GM21367 (cell line): ENCODE results near the gene KCNQ1OT1.

Experiments used
- ATAC-seq: cut with Tn5 transposase; IDR thresholded peaks from one replicate; pipeline ENCODE4 v1.9.1; 2021; ENCODE audit not compliant: unreplicated experiment

The KCNQ1OT1 gene

DNA sequence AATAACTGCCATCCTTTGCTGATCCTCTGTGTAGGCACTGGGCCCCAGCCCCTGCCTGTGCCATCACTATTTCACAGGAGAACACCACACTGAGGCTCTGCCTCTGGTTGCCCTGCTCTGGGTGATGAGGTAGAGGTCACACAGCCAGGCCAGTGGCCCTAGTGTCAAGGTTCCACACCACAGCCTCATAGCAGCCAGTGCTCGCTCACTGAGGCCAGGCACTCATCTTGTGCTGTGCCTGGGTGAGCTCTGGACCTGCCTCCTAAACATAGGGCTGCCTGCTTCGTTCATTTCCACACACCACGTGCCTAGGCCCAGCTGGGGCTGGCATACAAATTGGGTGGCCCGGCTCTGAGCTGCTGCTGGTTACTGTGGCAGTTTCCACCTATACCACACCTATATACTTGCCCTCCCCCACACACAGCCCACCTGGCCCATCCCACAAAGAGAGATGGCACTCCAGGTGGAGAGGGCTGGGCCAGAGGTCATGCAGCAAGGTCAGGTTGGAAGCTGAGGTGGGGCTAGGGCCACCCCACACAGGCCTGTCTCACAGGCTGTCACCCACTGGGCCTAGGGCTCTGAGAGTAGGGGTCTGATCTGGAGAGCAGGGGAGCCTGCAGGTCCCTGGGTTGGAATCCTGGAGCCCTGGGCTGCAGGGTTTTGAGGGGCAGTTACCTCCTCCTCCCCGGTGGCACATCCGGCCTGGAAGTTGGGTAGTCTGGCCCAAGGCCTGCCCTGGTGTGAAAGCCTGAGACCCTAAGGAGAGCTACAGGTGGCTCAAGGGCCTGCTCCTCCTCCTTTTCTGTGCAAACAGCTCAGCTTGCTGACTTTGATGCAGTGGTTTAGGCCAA, 11.2 kb downstream of the KCNQ1OT1 start:
- no peak for ATAC-seq

DNA sequence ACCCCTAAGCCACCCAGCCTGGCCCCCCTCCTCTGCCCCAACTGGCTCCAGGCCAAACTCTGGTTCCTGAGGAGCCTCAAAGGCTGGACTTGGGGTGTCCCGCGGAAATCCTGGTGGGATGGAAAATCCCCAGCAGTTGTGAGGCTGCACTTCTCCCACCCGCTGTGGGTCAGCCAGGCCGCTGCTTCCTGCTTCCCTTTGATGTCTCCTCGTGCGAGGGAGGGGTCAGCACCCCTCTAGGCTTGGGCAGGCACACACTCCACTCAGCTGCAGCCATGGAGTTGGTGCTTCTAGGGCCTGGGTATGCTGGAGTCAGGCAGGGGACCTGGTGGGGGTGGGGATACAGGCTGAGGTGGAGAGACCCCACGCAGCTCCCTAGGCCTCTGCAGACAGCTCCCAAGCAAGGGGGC, 12.0 kb downstream of the KCNQ1OT1 start:
- ATAC-seq = no peak

DNA sequence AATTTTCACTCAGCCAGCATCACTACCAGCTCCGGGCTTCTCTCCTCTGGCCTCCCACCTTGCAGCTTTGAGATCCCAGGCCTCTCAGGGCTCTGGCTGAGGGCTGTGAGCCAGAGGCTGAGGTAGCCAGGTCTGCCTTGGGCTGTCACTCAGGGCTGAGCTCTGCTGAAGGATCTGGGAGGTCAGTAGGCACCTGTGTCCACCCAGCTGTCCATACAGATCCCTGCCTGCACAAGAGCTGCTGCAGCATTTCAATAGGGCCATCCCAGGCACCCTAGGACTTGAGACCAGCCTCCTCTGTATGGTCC, 12.6 kb downstream of the KCNQ1OT1 start:
- ATAC-seq = no peak

DNA sequence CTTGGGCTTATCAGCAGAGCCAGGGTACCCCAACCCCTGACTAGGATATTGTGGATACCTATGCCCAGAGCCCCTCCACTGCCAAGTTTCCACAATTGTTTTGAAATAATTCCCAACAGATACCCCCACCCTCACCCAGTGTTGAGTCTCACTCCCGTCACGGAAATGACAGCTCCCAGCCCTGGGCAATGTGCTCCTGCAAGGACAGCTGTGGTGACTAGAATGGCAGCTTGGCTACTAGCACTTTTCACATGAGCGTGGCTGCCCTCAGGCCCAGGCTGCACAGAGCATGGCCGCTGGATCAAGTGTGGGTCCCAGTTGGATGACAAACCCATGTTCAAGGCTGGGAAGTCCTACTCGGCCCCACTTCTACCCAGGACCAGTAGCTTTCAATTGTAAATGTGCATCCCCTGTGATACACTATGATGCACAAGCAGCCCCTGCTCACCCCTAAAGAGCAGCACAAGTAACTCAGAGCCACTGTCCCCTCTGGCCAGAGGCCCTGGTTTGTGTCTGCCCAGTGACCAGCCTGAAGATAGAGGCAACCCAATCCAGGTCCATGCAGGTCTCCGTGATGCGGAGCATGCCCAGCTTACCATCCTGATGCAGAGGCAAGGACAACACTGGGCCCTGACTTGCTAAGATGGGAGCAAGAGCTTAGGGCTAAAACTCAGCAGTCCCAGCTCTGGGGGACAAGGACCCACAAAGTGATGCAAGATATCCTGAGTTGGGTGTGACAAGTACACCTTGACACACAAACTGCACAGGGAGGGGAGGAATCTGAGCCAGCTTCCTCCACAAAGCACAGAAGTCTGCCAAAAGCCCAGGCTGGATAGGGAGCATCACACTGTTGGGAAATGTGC, 13.2 kb downstream of the KCNQ1OT1 start:
- ATAC-seq = no peak

DNA sequence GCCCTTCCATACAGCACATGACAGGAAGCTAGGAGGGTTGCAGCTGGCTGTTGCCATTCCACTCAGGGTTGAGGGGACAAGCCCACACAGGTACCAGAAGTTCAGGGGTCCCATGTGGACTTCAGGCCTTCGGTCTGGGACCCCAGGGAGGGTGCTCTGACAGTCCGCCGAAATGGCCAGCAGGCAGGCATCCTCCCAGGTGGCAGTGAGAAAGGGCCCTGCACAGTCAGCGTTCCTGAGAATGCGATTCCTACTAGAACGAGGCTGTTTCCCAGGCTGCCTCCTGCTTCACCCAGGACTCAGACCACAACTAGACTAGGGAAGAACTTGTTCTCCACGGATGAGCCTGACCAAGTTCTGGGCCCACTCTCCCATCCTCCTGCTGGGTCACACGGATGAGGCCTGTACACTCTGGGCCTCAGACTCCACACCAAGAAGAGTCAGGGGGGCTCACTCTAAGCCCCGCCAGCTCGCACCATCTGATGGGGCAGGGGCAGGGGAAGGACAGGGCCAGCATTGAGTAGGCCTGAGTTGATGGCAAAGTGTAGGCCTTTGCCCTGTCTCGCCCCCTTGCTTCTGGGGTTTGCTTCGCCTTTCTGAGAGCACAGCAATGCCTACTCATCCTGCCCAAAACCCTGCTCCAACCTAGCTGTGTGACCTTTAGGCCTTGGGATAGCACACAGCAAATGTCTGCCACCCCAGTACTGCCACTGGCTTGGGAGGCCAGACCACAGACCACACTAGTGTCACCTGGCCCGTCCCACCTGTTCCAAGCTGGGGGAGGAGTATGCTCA, 14.0 kb downstream of the KCNQ1OT1 start:
- ATAC-seq = no peak

DNA sequence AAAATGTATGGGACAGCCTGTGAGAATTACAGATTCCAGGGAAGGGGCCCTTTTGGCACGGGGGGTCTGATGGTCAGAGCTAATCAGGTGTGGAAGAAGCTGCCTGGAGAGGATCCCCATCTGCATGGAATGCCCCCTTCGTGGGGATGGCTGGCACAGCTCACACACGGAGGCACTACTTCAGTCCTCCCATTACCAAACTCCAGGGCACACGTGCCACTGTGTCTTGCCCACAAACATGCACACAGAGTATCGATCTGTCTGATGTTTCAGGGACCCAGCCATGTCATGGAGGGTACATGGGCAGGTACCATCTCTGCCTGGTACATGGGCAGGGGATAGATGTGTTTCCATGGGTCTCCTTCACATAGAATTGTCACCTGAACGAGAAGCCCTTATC, 14.7 kb downstream of the KCNQ1OT1 start:
- ATAC-seq = no peak

DNA sequence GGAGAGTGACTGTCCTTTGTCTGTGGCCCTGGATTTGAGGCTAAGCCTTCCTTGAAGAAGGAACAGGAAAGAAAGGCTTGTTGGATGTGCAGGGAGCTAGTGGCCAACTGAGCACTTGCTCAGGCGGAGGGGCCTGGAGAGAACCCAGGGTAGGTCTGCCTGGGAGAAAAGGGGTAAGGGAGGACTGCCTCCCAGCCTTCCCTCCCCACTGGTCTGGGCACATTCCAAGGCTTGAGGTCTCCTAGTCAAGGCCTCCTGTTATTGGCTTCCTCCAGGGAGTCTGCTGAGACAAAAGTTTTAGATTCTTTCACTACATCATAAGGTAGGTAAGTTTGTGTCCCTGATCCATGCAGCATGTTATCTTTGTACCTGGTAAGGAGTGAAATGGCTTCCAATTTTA, 15.2 kb downstream of the KCNQ1OT1 start:
- no peak for ATAC-seq

DNA sequence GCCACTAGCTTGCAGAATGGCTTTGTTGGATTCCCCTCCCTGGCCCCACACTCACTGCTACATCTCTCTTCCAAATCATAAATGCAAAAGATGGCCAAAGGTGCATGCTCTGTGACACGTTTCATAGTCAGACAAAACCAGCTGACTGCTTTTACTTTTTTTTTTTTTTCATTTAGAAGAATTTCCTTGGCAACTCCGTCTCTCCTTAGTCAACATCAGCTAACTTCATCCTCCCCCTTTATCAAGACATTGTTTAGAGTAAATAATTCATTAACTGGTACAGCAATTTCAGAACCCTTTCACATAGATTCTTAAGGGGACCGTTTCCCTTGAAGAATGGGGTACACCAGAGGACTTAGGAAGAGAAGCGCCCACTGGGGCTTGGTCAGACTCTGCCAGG, 16.0 kb downstream of the KCNQ1OT1 start:
- no peak for ATAC-seq

DNA sequence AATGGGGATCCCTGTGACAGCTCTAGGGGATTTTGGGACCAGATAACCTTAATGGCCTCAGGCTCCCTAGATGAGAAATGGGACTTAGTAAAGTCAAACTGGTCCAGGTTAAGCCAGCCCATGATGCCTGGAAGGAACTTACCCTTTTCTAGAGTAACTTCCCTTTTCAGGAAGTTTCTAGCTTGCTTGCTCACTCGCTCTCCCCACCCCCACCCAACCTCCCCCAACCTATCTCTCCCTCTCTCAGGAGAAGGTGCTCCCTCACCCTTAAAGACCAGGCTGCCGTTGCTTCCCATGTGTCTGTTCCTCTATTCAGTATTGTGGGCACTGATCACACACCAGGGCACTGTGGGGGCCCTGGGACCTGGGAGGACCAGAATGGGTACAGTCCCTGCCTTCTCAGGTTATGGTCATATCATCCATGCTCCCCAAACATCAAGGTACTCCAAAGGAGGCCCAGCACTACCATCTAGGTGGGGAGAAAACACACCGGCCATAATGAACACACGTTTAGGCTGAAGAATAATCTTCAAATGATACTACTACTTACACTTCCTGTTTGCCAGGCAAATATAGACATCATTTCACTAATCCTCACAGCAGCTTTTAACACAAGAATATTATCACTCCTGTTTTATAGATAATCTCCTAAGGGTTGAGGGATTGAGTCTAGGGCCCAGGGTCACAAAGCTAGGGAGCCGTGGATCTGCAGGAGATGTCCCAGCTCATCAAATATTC, 18.2 kb downstream of the KCNQ1OT1 start:
- ATAC-seq = no peak

DNA sequence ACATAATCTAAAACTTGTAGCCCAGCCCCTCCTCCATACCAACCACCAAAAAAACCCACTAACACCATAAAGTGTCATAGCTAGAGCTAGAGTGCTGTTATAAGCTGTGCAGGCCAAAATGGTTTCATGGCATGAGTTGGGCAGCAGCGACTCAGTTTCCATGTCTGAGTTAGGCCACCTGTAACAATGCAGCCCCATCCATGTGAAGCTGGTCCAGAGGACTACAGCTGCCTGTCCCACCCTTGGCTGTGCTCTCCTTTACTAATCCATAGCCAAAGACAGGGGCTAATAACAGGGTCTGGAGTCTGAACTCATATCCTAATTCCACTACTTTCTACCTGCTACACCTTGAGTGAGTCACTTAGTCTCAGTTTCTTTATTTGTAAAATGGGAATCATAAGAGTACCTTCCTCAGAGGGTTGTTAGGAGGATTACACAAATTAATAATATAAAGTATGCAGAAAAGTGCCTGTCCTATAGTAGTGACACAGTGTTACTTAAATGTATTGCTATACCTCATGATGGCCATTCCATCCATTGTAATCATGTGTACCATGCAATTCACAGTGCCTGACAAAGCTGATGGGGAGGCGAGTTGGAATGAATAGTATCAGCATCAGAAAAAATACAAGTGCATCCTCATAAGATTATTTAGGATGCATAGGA, 20.6 kb downstream of the KCNQ1OT1 start:
- ATAC-seq = no peak

DNA sequence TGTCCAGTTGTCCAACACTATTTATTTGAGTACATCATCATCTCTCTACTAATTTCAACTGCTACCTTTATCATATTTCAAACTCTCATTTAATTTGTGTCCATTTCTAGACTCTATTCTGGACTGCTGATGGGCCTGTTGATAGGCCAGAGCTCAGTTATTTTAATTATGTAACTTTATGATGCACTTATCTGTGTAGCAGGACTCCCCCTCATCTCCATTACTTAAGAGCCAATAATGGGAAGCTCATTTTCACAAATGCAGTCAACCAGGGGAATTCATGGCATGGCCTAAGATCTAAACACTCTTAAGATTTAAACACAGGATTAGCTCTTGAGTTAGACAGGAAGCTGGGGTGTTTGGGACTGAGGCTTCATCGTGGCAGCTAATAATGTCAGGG, 21.4 kb downstream of the KCNQ1OT1 start:
- no peak for ATAC-seq

DNA sequence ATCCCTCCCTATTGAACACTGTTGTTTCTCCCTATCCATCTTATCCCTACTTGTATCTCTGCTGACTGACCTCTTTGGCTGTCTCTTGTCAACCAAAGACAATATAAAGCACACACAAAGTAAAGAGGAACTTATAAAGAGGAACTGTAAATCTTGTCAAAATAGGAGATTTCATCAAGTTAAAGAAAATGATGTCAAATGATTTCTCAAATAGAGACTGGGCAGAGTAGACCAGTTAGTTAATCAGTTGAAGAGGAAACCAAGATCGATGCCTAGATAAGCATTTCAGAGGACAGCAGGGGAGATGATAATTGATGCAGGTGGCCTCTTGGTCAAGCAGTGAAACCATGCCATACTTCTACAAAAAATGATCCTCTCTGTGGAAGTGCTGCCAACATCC, 22.7 kb downstream of the KCNQ1OT1 start:
- ATAC-seq = no peak

DNA sequence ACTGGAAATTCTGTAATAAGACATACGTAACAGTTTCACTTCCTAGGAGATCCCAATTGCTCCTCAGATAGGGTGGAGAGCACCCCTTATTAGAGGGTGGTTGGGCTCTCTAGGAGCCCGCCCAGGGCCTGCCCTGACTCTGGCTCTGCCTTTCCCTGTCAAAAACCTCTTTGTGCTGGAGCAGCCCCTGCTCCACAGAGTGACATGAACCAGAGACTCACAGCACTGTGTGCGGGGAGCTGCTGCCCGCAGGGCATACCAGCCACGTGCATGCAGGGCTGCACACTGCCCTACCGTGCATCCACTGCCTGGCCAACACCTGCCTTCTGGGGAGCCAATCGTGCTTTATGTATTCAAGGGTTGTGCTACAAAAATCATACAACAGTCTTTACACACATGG, 24.3 kb downstream of the KCNQ1OT1 start:
- no peak for ATAC-seq

DNA sequence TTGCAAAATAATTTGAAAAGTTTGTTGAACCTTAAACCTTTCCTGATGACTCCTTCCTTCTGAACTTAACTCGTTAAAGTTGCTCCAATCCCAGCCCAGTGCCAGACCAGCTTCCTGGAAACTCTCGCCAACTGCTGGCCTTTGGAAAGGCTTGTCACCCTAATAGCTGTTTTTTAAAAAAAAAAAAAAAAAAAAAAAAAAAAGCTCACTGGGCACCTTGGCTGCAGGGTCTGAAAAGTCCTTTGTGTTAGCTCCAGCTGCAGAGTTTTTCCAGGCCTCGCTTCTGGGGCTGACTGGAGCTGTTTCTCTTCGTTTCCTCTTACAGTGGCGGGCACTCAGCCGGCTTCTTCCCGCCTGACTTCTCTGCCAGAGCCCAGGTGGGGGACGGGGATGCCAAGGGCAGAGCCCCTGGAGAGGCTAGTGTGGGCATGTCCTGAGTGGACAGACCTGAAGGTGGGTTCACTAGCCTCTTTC, 25.1 kb downstream of the KCNQ1OT1 start:
- ATAC-seq = no peak

DNA sequence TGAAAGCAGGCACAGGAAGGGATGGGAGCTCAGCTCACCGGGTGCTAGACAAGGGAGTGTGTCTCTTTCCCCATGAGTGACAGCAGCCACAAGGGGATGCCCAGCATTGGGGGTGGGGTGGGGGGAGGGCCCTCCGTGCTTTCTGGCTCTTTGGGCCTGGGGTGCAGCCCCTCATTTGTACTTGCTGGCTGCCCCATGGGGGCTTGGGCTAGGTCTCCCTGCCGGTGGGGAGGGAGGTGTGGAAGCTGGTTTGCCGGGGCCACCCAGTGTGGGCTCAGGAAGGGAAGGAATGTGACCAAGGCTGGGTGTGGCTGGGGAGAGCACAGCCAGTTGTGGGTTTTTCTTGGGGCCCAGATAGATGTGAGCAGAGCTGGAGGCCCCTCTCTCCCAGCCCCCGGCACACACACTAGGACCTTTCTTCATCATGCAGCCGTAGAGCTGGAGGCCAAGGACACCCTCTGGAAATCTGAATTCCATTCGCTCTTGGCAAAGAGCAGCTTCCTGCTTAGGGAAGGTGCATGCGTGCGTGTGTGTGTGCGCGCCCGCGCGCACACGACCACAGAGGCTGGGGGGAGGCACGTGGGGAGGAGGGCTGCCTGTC, 25.8 kb downstream of the KCNQ1OT1 start:
- no peak for ATAC-seq

DNA sequence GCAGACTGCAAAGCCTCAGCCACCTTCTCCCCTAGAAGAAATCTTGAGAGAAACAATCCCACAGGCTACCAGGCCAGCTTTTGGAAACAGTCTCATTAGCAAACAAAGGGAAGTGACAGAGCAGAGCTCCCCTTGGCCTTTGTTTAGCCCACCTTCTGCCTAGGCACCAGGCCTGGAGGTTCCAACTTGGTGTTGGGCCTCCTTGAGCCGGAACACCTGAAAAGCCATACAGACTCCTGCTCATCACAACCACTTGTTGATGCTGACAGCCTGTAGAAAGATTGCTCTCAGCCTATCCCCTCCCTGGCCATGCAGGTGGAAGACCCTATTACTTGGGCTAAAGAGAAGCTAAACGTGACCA, 26.6 kb downstream of the KCNQ1OT1 start:
- ATAC-seq = no peak

DNA sequence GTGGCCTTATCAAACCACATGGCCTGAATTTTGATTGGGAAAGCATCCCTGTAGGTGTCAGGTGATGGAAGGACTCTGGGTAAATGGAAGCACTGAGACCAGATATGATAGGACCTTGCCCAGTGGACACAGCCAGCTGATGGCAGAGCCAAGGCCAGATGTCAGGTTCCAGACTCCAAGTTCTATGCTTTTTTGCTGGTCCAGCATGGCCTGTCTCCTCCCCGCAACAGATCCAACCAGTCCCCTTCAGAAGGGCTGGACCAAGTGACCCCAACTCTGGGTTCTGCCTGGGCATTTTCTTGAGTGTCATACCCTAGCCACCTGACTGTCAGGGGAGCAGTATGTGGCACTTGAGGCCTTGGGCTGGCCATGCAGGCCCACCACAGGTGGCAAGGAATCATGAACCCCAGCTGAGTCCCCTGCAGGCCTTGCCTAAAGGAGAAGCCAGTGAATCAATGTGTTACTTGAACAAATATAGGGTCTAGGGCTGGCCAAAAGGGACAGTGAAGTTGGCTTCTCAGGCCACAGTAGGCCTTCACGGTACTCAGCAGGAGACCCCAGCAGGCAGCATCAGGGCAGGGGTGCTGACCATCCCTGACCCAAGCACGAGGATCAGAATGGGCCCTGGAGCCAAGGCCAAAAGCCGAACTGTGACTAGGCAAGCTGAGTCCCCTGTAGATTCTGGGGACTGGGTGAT, 27.1 kb downstream of the KCNQ1OT1 start:
- ATAC-seq = no peak

DNA sequence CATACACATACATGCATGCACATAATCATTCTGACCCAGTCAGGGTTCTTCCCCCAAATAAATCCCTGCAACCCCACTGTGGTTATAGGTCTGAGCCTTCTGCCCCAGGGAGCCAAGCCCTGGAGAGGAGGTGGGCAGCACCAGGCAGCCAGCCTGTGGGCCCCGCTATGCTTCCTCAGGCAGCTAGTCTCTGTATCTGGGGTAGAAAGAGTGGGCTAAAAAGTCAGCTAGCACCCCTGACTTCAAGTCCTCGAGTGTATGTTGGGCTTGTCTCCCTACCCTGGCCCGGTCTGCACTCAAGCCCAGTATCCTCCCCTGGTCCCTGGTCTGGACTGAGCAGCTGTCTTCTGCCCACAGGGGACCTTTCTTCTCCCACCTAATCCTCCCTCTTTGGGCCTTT, 28.0 kb downstream of the KCNQ1OT1 start:
- no peak for ATAC-seq

DNA sequence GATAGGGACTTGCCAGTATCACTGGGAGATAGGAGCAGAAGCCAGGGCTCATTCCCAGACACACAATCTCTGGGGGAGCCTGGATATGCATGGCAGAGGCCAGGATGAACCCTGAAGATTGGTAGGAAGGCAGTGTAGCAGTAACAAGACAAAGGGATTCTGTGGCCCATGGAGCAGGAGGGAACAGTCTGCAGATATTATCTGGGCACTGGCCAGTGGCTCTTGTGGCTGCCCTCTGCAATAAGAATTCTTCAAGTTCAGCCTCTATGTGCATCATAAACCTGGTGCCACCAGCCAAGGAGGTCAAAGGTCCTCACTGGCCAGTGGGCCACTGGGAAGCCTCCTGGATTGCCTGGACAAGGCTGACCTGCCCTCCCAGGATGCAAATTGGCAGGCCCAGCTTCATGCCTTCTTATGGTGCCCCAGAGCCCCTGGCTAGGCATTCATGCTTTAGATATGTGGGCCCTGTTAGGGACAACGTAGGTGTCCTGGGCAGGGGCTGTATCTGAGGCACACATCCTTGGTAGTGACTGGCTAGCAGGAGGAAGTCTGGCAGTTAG, 29.2 kb downstream of the KCNQ1OT1 start:
- ATAC-seq = no peak
